Measurements from ENCODE around the gene PARP12.
A peak's percentile ranks its signal among the peaks of the same experiment; 100 is the strongest.
"Not testable (repeated sequence)": the region's sequence is repeated elsewhere in the genome, so short reads cannot be mapped to it uniquely, and the experiment has no call there.

The PARP12 gene, protein sequence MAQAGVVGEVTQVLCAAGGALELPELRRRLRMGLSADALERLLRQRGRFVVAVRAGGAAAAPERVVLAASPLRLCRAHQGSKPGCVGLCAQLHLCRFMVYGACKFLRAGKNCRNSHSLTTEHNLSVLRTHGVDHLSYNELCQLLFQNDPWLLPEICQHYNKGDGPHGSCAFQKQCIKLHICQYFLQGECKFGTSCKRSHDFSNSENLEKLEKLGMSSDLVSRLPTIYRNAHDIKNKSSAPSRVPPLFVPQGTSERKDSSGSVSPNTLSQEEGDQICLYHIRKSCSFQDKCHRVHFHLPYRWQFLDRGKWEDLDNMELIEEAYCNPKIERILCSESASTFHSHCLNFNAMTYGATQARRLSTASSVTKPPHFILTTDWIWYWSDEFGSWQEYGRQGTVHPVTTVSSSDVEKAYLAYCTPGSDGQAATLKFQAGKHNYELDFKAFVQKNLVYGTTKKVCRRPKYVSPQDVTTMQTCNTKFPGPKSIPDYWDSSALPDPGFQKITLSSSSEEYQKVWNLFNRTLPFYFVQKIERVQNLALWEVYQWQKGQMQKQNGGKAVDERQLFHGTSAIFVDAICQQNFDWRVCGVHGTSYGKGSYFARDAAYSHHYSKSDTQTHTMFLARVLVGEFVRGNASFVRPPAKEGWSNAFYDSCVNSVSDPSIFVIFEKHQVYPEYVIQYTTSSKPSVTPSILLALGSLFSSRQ

DNA sequence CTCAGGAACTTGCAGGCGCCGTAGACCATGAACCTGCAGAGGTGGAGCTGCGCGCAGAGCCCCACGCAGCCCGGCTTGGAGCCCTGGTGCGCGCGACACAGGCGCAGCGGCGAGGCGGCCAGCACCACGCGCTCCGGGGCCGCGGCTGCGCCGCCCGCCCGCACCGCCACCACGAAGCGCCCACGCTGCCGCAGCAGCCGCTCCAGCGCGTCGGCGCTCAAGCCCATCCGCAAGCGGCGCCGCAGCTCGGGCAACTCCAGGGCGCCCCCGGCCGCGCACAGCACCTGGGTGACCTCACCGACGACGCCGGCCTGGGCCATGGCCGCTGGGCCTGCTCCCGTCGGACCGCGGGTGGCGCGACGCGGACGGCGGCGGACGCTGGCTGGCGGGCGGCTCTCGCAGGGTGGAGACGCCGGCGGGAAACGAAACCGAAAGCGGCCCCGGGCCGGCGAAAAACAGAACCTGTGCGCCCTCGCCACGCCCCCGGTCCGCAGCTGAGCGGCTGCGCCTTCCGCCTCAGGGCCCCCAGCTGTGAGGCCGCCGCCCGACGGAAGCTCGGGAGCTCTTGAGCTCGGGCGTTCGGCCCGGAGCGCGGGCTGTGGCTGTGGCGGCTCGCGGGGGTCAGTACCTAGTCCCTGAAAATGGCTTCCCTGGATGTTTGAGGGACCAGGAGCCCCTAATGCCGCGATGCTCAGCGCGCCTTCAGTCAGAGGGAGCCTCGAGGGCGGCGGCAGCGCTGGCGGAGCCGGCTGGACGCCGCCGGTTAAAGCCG lies at the start of gene PARP12:
TSS of gene PARP12 (minus strand) at position 424 of the 772 bp plus-strand sequence. CDS start at position 320, 104 bp downstream.
- H3K36me3 ChIP-seq (ENCODE audit: insufficient read depth, insufficient read length, low read length), result no peaks in the 10 kb centered on the region
- TF ChIP-seq YY1 (IDR thresholded peaks at IDR 0.05; ENCODE audit: insufficient read depth, insufficient read length) (no peak), ZNF274 (IDR thresholded peaks at IDR 0.05; ENCODE audit: low read depth, low read length) (no peak), SUZ12 (IDR thresholded peaks at IDR 0.05; ENCODE audit: extremely low read depth, insufficient read depth, insufficient read length) (no peak)
- H3K9me3 ChIP-seq (ENCODE audit: insufficient read depth, low read length), result peaks cover 15% of the 10 kb centered on the region
- peak; percentile 25 for DNase-seq (ENCODE audit: low read depth, low spot score)
- H3K9ac ChIP-seq (ENCODE audit: insufficient read length, low read depth), result peak within 1 kb of the TSS; percentile 67
- no peaks in the 10 kb centered on the region for H3K4me1 ChIP-seq (ENCODE audit: insufficient read depth, insufficient read length)
- H3K4me3 ChIP-seq (ENCODE audit: insufficient read length, low read depth), result peak within 1 kb of the TSS; percentile 51
- peaks cover 38% of the 10 kb centered on the region for H3K27me3 ChIP-seq (ENCODE audit: insufficient read depth, insufficient read length)

DNA sequence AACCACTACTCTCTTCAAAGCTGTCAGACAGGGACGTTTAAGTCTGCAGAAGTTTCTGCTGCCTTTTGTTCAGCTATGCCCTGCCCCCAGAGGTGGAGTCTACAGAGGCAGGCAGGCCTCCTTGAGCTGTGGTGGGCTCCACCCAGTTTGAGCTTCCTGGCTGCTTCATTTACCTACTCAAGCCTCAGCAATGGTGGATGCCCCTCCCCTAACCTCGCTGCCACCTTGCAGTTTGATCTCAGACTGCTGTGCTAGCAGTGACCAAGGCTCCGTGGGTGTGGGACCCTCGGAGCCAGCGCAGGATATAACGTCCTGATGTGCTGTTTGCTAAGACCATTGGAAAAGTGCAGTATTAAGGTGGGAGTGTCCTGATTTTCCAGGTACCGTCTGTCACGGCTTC lies 46.0 kb upstream of the PARP12 start:
- not testable (repeated sequence) for H3K9me3 ChIP-seq (ENCODE audit: insufficient read depth, low read length); H3K4me3 ChIP-seq (ENCODE audit: insufficient read length, low read depth); DNase-seq (ENCODE audit: low read depth, low spot score); H3K9ac ChIP-seq (ENCODE audit: insufficient read length, low read depth); H3K27me3 ChIP-seq (ENCODE audit: insufficient read depth, insufficient read length); H3K4me1 ChIP-seq (ENCODE audit: insufficient read depth, insufficient read length)
- peaks cover 20% of the 10 kb centered on the region for H3K36me3 ChIP-seq (ENCODE audit: insufficient read depth, insufficient read length, low read length)

DNA sequence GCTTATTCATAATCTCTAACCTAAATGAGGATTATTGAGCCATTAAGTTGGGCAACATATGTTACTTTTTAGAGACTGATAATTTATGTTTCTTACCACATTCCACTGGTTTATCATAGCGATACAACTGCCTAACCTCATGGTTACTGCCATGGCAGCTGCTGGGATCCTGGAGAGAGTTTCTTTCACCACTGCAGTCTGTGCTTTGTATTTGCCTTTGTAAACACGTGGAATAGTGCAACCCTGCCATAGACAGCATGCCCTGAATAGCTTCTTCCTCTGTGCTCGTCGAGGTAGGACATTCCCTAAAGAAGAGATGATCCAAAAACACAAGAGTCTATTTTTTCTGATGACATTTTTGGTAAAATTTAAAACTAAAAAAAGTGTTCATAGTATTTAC lies 33.7 kb upstream of the PARP12 start:
- Histone ChIP-seq H3K4me3 (ENCODE audit: insufficient read length, low read depth) (no peak overlapping the region), H3K9ac (ENCODE audit: insufficient read length, low read depth) (no peak overlapping the region), H3K27me3 (ENCODE audit: insufficient read depth, insufficient read length) (no peaks in the 10 kb centered on the region), H3K36me3 (ENCODE audit: insufficient read depth, insufficient read length, low read length) (peaks cover 50% of the 10 kb centered on the region), H3K9me3 (ENCODE audit: insufficient read depth, low read length) (no peaks in the 10 kb centered on the region), H3K4me1 (ENCODE audit: insufficient read depth, insufficient read length) (no peaks in the 10 kb centered on the region)
- no peak for DNase-seq (ENCODE audit: low read depth, low spot score)
- no peak for TF ChIP-seq ZNF274 (IDR thresholded peaks at IDR 0.05; ENCODE audit: low read depth, low read length)
- TF ChIP-seq YY1 (IDR thresholded peaks at IDR 0.05; ENCODE audit: insufficient read depth, insufficient read length), result no peak
- TF ChIP-seq SUZ12 (IDR thresholded peaks at IDR 0.05; ENCODE audit: extremely low read depth, insufficient read depth, insufficient read length), result no peak

DNA sequence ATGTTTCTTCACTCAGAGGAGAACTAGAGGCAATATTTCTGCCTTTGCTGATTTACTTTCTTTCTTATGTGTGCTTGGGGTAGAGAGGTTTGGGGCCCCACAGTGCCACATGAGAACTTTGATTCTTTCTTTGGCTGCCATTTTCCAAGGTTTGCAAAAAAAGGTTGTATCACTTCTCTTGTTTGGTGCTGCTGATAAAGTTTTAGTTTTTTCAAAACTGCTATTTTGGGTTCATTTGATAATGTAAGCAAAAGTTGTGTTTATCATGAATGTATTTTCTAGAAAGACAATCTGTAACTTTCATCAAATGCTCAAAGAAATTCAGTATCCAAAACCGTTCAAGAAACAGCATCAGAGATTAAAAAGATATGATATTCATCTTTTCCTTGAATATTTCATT lies 30.6 kb upstream of the PARP12 start:
- no peak overlapping the region for H3K4me3 ChIP-seq (ENCODE audit: insufficient read length, low read depth)
- TF ChIP-seq YY1 (IDR thresholded peaks at IDR 0.05; ENCODE audit: insufficient read depth, insufficient read length) (no peak), ZNF274 (IDR thresholded peaks at IDR 0.05; ENCODE audit: low read depth, low read length) (no peak), SUZ12 (IDR thresholded peaks at IDR 0.05; ENCODE audit: extremely low read depth, insufficient read depth, insufficient read length) (no peak)
- no peak for DNase-seq (ENCODE audit: low read depth, low spot score)
- peaks cover 45% of the 10 kb centered on the region for H3K36me3 ChIP-seq (ENCODE audit: insufficient read depth, insufficient read length, low read length)
- no peaks in the 10 kb centered on the region for H3K4me1 ChIP-seq (ENCODE audit: insufficient read depth, insufficient read length)
- no peak overlapping the region for H3K9ac ChIP-seq (ENCODE audit: insufficient read length, low read depth)
- H3K27me3 ChIP-seq (ENCODE audit: insufficient read depth, insufficient read length), result no peaks in the 10 kb centered on the region
- no peaks in the 10 kb centered on the region for H3K9me3 ChIP-seq (ENCODE audit: insufficient read depth, low read length)

DNA sequence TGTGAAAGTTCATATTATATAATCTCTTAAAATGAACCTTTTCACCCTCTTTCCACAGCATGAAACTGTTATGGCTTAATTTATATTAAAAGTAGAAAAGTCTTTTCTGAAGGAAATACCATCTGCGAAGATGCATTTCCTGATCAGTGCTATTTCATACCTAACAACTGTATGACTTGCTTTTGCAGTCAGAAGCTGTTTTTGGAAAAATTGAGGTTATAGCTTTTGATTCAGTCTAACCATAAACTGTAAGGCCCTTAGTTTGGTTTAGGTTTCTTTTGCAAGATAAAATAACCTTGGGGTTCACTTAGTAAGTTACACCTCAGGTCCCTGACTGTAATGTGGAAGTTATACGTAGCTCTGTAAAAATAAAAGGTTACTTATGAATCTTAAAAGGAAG lies 22.7 kb upstream of the PARP12 start:
- H3K27me3 ChIP-seq (ENCODE audit: insufficient read depth, insufficient read length), result no peaks in the 10 kb centered on the region
- no peak overlapping the region for H3K9ac ChIP-seq (ENCODE audit: insufficient read length, low read depth)
- TF ChIP-seq ZNF274 (IDR thresholded peaks at IDR 0.05; ENCODE audit: low read depth, low read length) (no peak), SUZ12 (IDR thresholded peaks at IDR 0.05; ENCODE audit: extremely low read depth, insufficient read depth, insufficient read length) (no peak), YY1 (IDR thresholded peaks at IDR 0.05; ENCODE audit: insufficient read depth, insufficient read length) (no peak)
- no peaks in the 10 kb centered on the region for H3K9me3 ChIP-seq (ENCODE audit: insufficient read depth, low read length)
- no peak overlapping the region for H3K4me3 ChIP-seq (ENCODE audit: insufficient read length, low read depth)
- DNase-seq (ENCODE audit: low read depth, low spot score), result no peak
- no peaks in the 10 kb centered on the region for H3K36me3 ChIP-seq (ENCODE audit: insufficient read depth, insufficient read length, low read length)
- no peaks in the 10 kb centered on the region for H3K4me1 ChIP-seq (ENCODE audit: insufficient read depth, insufficient read length)

DNA sequence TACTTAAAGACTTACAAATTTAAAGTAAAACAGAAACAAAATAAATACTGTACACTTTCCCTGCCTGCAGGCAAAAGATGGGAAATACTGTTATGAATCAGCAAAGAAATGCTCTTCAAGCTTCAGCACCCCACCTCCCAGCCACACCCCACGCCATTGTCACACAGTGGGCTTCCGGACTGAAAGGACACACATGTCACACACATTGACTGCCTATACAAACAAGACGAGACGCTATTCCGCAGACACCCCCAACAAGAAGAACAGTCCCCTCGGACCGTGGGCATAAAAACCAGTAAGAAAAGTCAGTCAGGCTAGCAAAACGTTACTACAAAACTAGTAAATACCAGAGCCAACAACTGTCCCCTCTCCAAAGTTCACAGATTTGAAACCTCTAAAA lies 22.2 kb upstream of the PARP12 start:
- Histone ChIP-seq H3K9me3 (ENCODE audit: insufficient read depth, low read length) (no peaks in the 10 kb centered on the region), H3K36me3 (ENCODE audit: insufficient read depth, insufficient read length, low read length) (no peaks in the 10 kb centered on the region), H3K4me1 (ENCODE audit: insufficient read depth, insufficient read length) (no peaks in the 10 kb centered on the region), H3K9ac (ENCODE audit: insufficient read length, low read depth) (no peak overlapping the region), H3K27me3 (ENCODE audit: insufficient read depth, insufficient read length) (no peaks in the 10 kb centered on the region), H3K4me3 (ENCODE audit: insufficient read length, low read depth) (no peak overlapping the region)
- DNase-seq (ENCODE audit: low read depth, low spot score), result no peak
- TF ChIP-seq SUZ12 (IDR thresholded peaks at IDR 0.05; ENCODE audit: extremely low read depth, insufficient read depth, insufficient read length) (no peak), YY1 (IDR thresholded peaks at IDR 0.05; ENCODE audit: insufficient read depth, insufficient read length) (no peak), ZNF274 (IDR thresholded peaks at IDR 0.05; ENCODE audit: low read depth, low read length) (no peak)

DNA sequence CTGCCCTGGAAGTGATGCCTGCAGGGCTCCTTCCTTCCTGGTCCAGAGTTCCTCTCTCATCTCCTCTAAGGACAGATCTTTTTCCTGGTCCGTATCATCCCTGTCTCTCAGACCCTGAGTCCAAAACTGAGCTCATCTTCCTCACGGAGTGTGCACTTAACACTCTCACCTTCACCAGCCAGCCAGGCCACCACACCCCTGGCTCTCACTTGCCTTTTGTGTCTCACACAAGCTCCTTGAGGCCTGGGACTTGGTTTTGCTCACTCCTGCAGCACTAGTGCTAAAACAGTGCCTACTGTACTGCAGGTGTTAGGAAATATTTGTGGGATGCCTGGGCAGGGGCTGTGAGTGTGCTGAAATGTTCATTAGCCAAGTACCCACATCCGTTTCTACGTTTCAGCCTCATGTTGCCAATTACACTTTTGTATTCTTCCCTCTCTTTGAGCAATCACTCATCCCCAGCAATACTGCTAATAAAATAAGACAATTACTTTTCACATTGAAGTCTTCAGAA lies 21.4 kb upstream of the PARP12 start:
- no peak for DNase-seq (ENCODE audit: low read depth, low spot score)
- Histone ChIP-seq H3K9ac (ENCODE audit: insufficient read length, low read depth) (no peak overlapping the region), H3K27me3 (ENCODE audit: insufficient read depth, insufficient read length) (no peaks in the 10 kb centered on the region), H3K36me3 (ENCODE audit: insufficient read depth, insufficient read length, low read length) (no peaks in the 10 kb centered on the region), H3K4me3 (ENCODE audit: insufficient read length, low read depth) (no peak overlapping the region), H3K9me3 (ENCODE audit: insufficient read depth, low read length) (no peaks in the 10 kb centered on the region), H3K4me1 (ENCODE audit: insufficient read depth, insufficient read length) (no peaks in the 10 kb centered on the region)
- no peak for TF ChIP-seq ZNF274 (IDR thresholded peaks at IDR 0.05; ENCODE audit: low read depth, low read length)
- no peak for TF ChIP-seq YY1 (IDR thresholded peaks at IDR 0.05; ENCODE audit: insufficient read depth, insufficient read length)
- no peak for TF ChIP-seq SUZ12 (IDR thresholded peaks at IDR 0.05; ENCODE audit: extremely low read depth, insufficient read depth, insufficient read length)
